Bronchial epithelial cell (primary cell): ENCODE results near the gene C1QTNF6. TPM values are rescaled to one million over a fixed set of nuclear protein-coding genes. Genes with fewer than 3 reads are reported as not detected.

Experiments used
- DNase-seq: peaks from one replicate; pipeline ENCODE4 v3.0.0-alpha.2; 2010; ENCODE audit warnings: low read depth
- FAIRE-seq: peaks from 2 replicates; lab custom pipeline; 2011; peaks lifted over from hg19 to GRCh38; lab: Jason Lieb, UNC
- H3K27me3 ChIP-seq: 2 replicates; pipeline ENCODE4 v1.5.1; 2011; ENCODE audit warnings: low read length; ENCODE audit not compliant: control insufficient read depth, insufficient read depth
- H3K36me3 ChIP-seq: 2 replicates; pipeline ENCODE4 v1.5.1; 2011; ENCODE audit warnings: low read length; ENCODE audit not compliant: control insufficient read depth, insufficient read depth
- H3K4me3 ChIP-seq: 2 replicates; pipeline ENCODE4 v1.5.1; 2011; ENCODE audit warnings: mild to moderate bottlenecking, low read depth, low read length, control low read depth
- total RNA-seq: library from RNA; depleted of rRNA; stranded (reverse); fragments of >200 nt; gene quantifications from 2 replicates; pipeline ENCODE4 v1.2.1, GENCODE V29; 2014
- TF ChIP-seq, protein P1 (sequence below): IDR thresholded peaks from 2 replicates; pipeline ENCODE4 v1.5.1; 2011; ENCODE audit warnings: mild to moderate bottlenecking, moderate library complexity, low read length, control low read depth, inconsistent platforms; ENCODE audit not compliant: insufficient read depth, severe bottlenecking

C1QTNF6 gene
- total RNA-seq, 1 donor from 2014 or later: 2.9 TPM

DNA sequence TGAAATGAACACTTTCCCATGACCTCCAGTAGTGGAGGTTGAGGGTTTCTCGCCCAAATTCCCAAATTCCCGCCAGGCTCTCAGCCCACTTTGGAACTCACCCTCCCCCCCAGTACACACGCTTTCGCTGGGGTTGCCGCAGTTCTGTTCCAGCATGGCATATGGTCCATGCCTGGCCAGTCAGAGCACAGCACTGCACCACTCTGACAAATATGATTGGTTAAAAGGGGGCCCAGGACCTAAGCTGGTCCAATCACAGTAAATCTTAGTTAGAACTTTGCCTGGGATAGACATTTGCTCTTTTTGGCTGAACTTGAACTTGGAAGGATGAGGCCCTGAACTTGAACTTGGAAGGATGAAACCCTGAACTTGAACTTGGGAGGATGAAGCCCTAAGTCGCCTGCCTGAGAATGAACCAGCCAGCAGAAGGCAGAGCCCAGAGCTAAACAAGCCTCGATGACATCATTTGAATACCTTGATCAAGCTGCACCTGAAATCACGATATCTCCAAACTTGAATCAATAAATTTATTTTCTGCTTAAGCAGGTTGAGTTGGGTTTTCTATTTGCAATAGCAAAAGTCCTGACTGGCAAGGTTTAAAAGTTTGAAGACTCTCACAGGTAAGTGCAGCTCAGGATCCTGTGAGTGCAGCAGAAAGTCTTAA, 36.8 kb upstream of the C1QTNF6 start:
- FAIRE-seq: peak; percentile 58

DNA sequence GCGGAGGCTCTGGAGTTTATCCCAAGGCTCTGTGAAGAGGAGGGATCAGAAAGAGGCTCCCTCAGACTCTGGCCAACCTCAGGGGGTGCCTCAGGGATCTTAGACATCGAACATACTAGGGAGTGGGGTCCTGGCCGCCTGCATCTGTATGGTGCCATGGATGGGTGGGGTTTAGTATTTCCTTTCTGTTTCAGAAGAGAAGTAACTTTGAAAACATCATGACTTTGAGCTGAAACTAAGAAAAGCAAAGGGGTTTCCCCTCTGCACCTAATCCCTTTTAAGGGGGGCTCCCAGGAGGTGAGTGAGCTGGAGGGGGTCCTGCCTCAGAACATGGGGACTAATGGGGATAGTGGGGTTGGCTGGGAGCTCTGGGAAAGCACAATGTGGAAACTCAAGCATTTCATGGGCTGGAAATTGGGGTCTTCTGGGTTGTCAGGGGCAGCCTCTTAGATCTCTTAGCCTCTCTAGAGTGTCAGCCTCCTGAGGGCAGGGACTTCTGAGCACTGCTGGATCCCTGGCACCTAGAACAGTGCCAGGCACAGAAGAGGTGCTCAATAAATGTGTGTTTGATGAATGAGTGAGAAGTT, 36.0 kb upstream of the C1QTNF6 start:
- FAIRE-seq (no peak), DNase-seq (no peak)
- TF ChIP-seq, protein P1, sequence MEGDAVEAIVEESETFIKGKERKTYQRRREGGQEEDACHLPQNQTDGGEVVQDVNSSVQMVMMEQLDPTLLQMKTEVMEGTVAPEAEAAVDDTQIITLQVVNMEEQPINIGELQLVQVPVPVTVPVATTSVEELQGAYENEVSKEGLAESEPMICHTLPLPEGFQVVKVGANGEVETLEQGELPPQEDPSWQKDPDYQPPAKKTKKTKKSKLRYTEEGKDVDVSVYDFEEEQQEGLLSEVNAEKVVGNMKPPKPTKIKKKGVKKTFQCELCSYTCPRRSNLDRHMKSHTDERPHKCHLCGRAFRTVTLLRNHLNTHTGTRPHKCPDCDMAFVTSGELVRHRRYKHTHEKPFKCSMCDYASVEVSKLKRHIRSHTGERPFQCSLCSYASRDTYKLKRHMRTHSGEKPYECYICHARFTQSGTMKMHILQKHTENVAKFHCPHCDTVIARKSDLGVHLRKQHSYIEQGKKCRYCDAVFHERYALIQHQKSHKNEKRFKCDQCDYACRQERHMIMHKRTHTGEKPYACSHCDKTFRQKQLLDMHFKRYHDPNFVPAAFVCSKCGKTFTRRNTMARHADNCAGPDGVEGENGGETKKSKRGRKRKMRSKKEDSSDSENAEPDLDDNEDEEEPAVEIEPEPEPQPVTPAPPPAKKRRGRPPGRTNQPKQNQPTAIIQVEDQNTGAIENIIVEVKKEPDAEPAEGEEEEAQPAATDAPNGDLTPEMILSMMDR: no peak
- Histone ChIP-seq H3K36me3 (peaks cover 3% of the 10 kb centered on the region), H3K27me3 (no peaks in the 10 kb centered on the region), H3K4me3 (no peak overlapping the region)

More for the DNA sequence above, 36.8 kb upstream of the C1QTNF6 start:
- Histone ChIP-seq H3K36me3 (peaks cover 3% of the 10 kb centered on the region), H3K4me3 (no peak overlapping the region), H3K27me3 (no peaks in the 10 kb centered on the region)
- no peak for DNase-seq
- TF ChIP-seq, protein P1: no peak

DNA sequence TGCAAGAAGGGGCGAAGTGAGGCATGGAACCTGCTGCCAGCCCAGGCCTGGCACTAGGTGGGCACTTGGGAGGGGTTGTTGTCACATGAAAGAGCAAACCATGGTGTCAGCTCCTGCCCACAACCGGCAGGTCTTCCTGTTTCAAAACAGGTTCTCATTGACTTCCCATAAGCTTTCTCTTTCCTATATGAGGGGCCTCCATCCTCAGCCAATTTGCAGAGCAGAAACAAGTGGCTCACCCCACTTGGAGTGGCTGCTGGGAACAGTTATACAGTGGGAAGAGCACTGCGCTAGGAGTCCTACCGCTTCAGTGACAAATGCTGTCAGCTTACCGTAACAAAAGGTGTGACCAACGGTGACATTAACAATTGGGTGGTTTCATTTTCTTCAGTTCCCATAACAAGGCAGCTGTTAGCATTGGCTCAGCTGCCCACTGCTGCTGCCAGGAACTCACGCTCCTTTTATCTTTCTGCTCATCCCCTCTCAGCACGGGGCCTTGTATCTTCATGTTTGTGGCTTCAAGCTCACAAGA, 34.5 kb upstream of the C1QTNF6 start:
- no peak for DNase-seq
- no peak overlapping the region for H3K4me3 ChIP-seq
- H3K27me3 ChIP-seq: no peaks in the 10 kb centered on the region
- FAIRE-seq: peak; percentile 55
- peaks cover 3% of the 10 kb centered on the region for H3K36me3 ChIP-seq
- TF ChIP-seq, protein P1: no peak

DNA sequence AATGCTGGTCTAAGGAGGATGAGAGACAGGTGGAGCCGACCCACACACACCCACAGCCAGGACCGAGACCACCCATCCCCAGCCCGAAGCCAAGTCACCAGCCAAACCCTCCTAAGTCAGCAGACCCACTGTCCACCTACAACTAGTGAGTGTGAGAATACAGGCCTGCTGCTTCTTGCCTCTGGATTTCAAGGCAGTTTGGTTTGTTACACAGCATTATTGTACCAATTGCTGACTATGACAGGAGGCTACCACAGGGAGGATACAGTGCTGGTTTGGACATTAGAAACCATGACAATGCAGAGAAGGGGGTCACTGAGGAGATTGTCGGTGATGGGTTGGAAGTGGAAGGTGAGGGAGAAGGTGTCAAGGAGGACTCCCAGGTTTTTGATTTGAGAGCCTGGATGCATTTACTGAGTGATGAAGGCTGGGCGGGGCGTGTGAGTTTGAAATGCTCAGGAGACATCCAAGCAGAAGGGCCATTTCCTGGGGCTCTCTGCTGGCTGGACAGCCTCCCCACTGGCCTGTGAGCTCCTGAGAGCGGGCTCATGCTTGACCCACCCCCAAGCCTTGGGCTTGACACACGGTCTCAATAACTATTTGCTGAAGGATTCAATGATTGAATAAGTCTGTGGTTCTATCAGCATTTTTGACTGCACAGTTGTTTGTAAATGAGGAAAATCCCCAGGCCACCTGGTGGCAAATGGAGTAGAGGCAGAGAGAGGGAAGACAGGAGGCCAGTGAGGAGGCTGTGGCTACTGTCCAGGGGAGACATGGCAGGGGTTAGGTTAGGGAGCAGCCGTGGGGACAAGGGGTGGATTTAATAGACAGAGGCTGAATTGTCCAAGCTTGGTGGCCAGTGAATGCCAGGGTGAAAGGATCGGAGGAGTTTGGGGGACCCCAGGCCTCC, 33.6 kb upstream of the C1QTNF6 start:
- Histone ChIP-seq H3K27me3 (no peaks in the 10 kb centered on the region), H3K4me3 (no peak overlapping the region), H3K36me3 (peaks cover 3% of the 10 kb centered on the region)
- DNase-seq (no peak), FAIRE-seq (peak; percentile 23)
- TF ChIP-seq, protein P1: no peak

DNA sequence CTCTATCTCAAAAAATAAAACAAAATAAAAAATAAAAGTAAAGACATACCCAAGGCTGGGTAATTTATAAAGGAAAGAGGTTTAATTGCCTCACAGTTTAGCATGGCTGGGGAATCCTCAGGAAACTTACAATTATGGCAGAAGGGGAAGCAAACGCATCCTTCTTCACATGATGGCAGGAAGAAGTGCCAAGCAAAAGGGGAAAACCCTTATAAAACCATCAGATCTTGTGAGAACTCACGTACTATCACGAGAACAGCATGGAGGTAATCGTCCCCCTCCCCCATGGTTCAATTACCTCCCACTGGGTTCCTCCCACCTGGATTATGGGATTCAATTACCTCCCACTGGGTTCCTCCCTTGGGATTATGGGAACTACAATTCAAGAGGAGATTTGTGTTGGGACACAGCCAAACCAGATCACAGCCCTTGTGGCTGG, 32.5 kb upstream of the C1QTNF6 start:
- no peak for FAIRE-seq
- no peaks in the 10 kb centered on the region for H3K27me3 ChIP-seq
- TF ChIP-seq, protein P1: no peak
- no peak overlapping the region for H3K4me3 ChIP-seq
- peaks cover 1% of the 10 kb centered on the region for H3K36me3 ChIP-seq
- no peak for DNase-seq
